SK-N-MC (cell line): Measurements from ENCODE around the gene SRGAP1.

ENCODE experiments used
- EZH2 ChIP-seq: fragments of 200-600 bp; sonication (generic); IDR thresholded peaks from one replicate; pipeline ENCODE4 v1.6.1; 2017; ENCODE audit warnings: antibody characterized with exemption
- POLR2AphosphoS5 ChIP-seq: IDR thresholded peaks from 2 replicates; pipeline ENCODE4 v1.6.1; 2012; ENCODE audit warnings: mild to moderate bottlenecking, low read depth, low read length, borderline replicate concordance

GRCh38 chr12:64178122-64178521 lies 333.6 kb downstream of the SRGAP1 start:
- no peak for TF ChIP-seq EZH2
- TF ChIP-seq POLR2AphosphoS5, result no peak
